Neural cell (in vitro differentiated cells): Measurements from ENCODE around the gene CRIP3. TPM values are rescaled to one million over a fixed set of nuclear protein-coding genes. Genes with fewer than 3 reads are reported as not detected.

Experiments
- H2AFZ ChIP-seq: fragments of 200-600, 300-800 bp; sonication (generic), shearing (Covaris generic); 2 replicates; pipeline ENCODE4 v1.6.0; 2014; ENCODE audit warnings: low read depth, mild to moderate bottlenecking, antibody characterized with exemption, low read length, moderate library complexity
- H3F3A ChIP-seq: fragments of 200-600 bp; shearing (Covaris generic); 2 replicates; pipeline ENCODE4 v1.6.1; 2016; ENCODE audit warnings: mild to moderate bottlenecking, moderate library complexity, mixed read lengths, antibody characterized with exemption, low read length; ENCODE audit not compliant: insufficient read depth, poor library complexity, severe bottlenecking
- H3K27ac ChIP-seq: fragments of 200-600, 300-800 bp; sonication (generic), shearing (Covaris generic); 2 replicates; pipeline ENCODE4 v1.5.1; 2014; ENCODE audit warnings: mild to moderate bottlenecking, low read length, moderate library complexity
- H3K27me3 ChIP-seq: fragments of 300-800, 200-600 bp; sonication (generic), shearing (Covaris generic); 2 replicates; pipeline ENCODE4 v1.6.0; 2014; ENCODE audit warnings: mild to moderate bottlenecking, low read depth, low read length, moderate library complexity; ENCODE audit not compliant: insufficient read depth
- H3K36me3 ChIP-seq: fragments of 300-800, 200-600 bp; sonication (generic), shearing (Covaris generic); 2 replicates; pipeline ENCODE4 v1.5.1; 2014; ENCODE audit warnings: mild to moderate bottlenecking, antibody characterized with exemption, low read length, moderate library complexity; ENCODE audit not compliant: insufficient read depth
- H3K4me2 ChIP-seq: fragments of 300-800, 200-600 bp; sonication (generic), shearing (Covaris generic); 2 replicates; pipeline ENCODE4 v1.6.0; 2014; ENCODE audit warnings: mild to moderate bottlenecking, low read length
- H3K4me3 ChIP-seq: fragments of 300-800, 200-600 bp; sonication (generic), shearing (Covaris generic); 2 replicates; pipeline ENCODE4 v1.5.1; 2014; ENCODE audit warnings: mild to moderate bottlenecking, low read length, moderate library complexity
- H3K79me2 ChIP-seq: fragments of 200-600 bp; shearing (Covaris generic); replicated peaks from 2 replicates; pipeline ENCODE4 v1.6.0; 2014; ENCODE audit warnings: mild to moderate bottlenecking, low read length, moderate library complexity; ENCODE audit not compliant: insufficient read depth
- H3K9ac ChIP-seq: fragments of 300-800, 200-600 bp; sonication (generic), shearing (Covaris generic); 2 replicates; pipeline ENCODE4 v1.6.1; 2016; ENCODE audit warnings: mild to moderate bottlenecking, low read length, mixed read lengths
- H3K9me2 ChIP-seq: fragments of 200-600 bp; shearing (Covaris generic); 2 replicates; pipeline ENCODE4 v1.6.1; 2016; ENCODE audit warnings: mild to moderate bottlenecking, low read length, mixed read lengths; ENCODE audit not compliant: insufficient read depth
- H3K9me3 ChIP-seq: fragments of 200-600, 300-800 bp; sonication (generic), shearing (Covaris generic); 2 replicates; pipeline ENCODE4 v1.6.1; 2016; ENCODE audit warnings: mild to moderate bottlenecking, mixed run types, low read length, moderate library complexity, mixed read lengths
- H4K20me1 ChIP-seq: fragments of 200-600 bp; shearing (Covaris generic); 2 replicates; pipeline ENCODE4 v1.6.1; 2016; ENCODE audit warnings: mild to moderate bottlenecking, mixed run types; ENCODE audit not compliant: insufficient read depth
- EP300 ChIP-seq: fragments of 450-650 bp; conservative IDR thresholded peaks from 2 replicates; pipeline ENCODE4 v1.6.1; 2014; ENCODE audit warnings: antibody characterized with exemption, mild to moderate bottlenecking, moderate library complexity; ENCODE audit not compliant: poor library complexity, severe bottlenecking
- EZH2 ChIP-seq: fragments of 200-600, 300-800 bp; shearing (Covaris generic), sonication (generic); IDR thresholded peaks from 2 replicates; pipeline ENCODE4 v1.6.1; 2014; ENCODE audit warnings: antibody characterized with exemption, low read length, borderline replicate concordance, mild to moderate bottlenecking; ENCODE audit not compliant: insufficient read depth, poor library complexity, severe bottlenecking
- MXI1 ChIP-seq: fragments of 450-650 bp; conservative IDR thresholded peaks from 2 replicates; pipeline ENCODE4 v1.6.1; 2014; ENCODE audit warnings: antibody characterized with exemption, mild to moderate bottlenecking; ENCODE audit not compliant: poor library complexity, severe bottlenecking
- POLR2AphosphoS5 ChIP-seq: IDR thresholded peaks from 2 replicates; pipeline ENCODE4 v1.6.1; 2012
- RAD21 ChIP-seq: fragments of 450-650 bp; conservative IDR thresholded peaks from 2 replicates; pipeline ENCODE4 v1.6.1; 2014; ENCODE audit warnings: antibody characterized with exemption, mild to moderate bottlenecking, moderate library complexity
- REST ChIP-seq: IDR thresholded peaks from 2 replicates; pipeline ENCODE4 v1.6.1; 2012; ENCODE audit warnings: borderline replicate concordance
- SMC3 ChIP-seq: fragments of 450-650 bp; conservative IDR thresholded peaks from 2 replicates; pipeline ENCODE4 v1.6.1; 2014; ENCODE audit warnings: antibody characterized with exemption, mild to moderate bottlenecking, moderate library complexity; ENCODE audit not compliant: poor library complexity
- TAF1 ChIP-seq: IDR thresholded peaks from 2 replicates; pipeline ENCODE4 v1.6.1; 2012; ENCODE audit warnings: low read depth
- polyA plus RNA-seq: library from polyadenylated mRNA; depleted of rRNA; stranded (reverse); fragments of >200 nt; gene quantifications from 2 replicates; pipeline ENCODE4 v1.2.3, GENCODE V29; 2014
- TF ChIP-seq, protein P1 (sequence below): fragments of 450-650 bp; IDR thresholded peaks from 2 replicates; pipeline ENCODE4 v1.5.1; 2014; ENCODE audit warnings: antibody characterized with exemption, mild to moderate bottlenecking, moderate library complexity; ENCODE audit not compliant: poor library complexity, severe bottlenecking

The CRIP3 gene
- polyA plus RNA-seq, 1 donor from 2014 or later, result 3.7 TPM

DNA sequence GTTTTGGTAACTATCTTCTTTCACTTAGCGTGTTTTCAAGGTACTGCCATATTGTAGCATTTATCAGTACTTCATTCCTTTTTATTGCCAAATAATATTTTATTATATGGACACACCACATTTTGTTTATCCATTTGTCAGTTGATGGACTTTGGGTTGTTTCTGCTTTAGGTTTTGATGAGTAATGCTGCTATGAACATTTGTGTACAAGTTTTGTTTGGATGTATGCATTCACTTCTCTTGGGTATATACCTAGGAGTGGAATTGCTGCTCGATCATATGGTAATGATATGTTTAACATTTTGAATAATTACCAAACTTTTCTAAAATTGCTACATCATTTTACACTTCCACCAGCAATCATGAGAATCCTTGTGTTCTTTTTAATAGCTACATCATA, 16.9 kb downstream of the CRIP3 start:
- H3K79me2 ChIP-seq, result no peaks in the 10 kb centered on the region
- no peak overlapping the region for H3K4me3 ChIP-seq
- no peaks in the 10 kb centered on the region for H3K36me3 ChIP-seq
- H4K20me1 ChIP-seq, result no peaks in the 10 kb centered on the region
- H3K9ac ChIP-seq, result no peak overlapping the region
- H3K9me2 ChIP-seq, result no peaks in the 10 kb centered on the region
- no peaks in the 10 kb centered on the region for H3K27me3 ChIP-seq
- no peaks in the 10 kb centered on the region for H3F3A ChIP-seq
- H3K27ac ChIP-seq, result no peak overlapping the region
- no peak overlapping the region for H3K4me2 ChIP-seq
- H3K9me3 ChIP-seq, result no peaks in the 10 kb centered on the region
- TF ChIP-seq, protein P1, sequence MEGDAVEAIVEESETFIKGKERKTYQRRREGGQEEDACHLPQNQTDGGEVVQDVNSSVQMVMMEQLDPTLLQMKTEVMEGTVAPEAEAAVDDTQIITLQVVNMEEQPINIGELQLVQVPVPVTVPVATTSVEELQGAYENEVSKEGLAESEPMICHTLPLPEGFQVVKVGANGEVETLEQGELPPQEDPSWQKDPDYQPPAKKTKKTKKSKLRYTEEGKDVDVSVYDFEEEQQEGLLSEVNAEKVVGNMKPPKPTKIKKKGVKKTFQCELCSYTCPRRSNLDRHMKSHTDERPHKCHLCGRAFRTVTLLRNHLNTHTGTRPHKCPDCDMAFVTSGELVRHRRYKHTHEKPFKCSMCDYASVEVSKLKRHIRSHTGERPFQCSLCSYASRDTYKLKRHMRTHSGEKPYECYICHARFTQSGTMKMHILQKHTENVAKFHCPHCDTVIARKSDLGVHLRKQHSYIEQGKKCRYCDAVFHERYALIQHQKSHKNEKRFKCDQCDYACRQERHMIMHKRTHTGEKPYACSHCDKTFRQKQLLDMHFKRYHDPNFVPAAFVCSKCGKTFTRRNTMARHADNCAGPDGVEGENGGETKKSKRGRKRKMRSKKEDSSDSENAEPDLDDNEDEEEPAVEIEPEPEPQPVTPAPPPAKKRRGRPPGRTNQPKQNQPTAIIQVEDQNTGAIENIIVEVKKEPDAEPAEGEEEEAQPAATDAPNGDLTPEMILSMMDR, result no peak
- TF ChIP-seq TAF1 (no peak), REST (no peak), POLR2AphosphoS5 (no peak), RAD21 (no peak), SMC3 (no peak), EZH2 (no peak), EP300 (no peak), MXI1 (no peak)
- no peak overlapping the region for H2AFZ ChIP-seq

- H3K4me3 ChIP-seq, result no peak overlapping the region
- no peak overlapping the region for H3K27ac ChIP-seq
- H3K9me2 ChIP-seq, result no peaks in the 10 kb centered on the region
- H3K4me2 ChIP-seq, result no peak overlapping the region
- no peaks in the 10 kb centered on the region for H4K20me1 ChIP-seq
- no peak overlapping the region for H3K9ac ChIP-seq
- no peaks in the 10 kb centered on the region for H3K27me3 ChIP-seq
- no peaks in the 10 kb centered on the region for H3K36me3 ChIP-seq
- TF ChIP-seq, protein P1, result no peak
- no peak for TF ChIP-seq EZH2
- no peak for TF ChIP-seq TAF1
- no peak for TF ChIP-seq POLR2AphosphoS5
- no peaks in the 10 kb centered on the region for H3F3A ChIP-seq
- no peak overlapping the region for H2AFZ ChIP-seq
- H3K9me3 ChIP-seq, result no peaks in the 10 kb centered on the region
- no peaks in the 10 kb centered on the region for H3K79me2 ChIP-seq
These were observed 17.7 kb downstream of the CRIP3 start for GRCh38 chr6:43290905-43291355.
